GM23338 (cell line): ENCODE measurements around the gene PLCL1. TPM values are rescaled to one million over a fixed set of nuclear protein-coding genes. Genes with fewer than 3 reads are reported as not detected.

ENCODE experiments used
- ATAC-seq: fragments of 200-7000 bp; cut with Tn5 transposase; 3 replicates; pipeline ENCODE4 v1.9.1; 2020
- DNase-seq: peaks from one replicate; pipeline ENCODE4 v3.0.0-alpha.2; 2015; ENCODE audit warnings: low spot score
- H2AFZ ChIP-seq: fragments of 200-600 bp; sonication (generic); 2 replicates; pipeline ENCODE4 v1.8.0; 2016; ENCODE audit warnings: antibody characterized with exemption, mild to moderate bottlenecking, moderate library complexity
- H3F3A ChIP-seq: fragments of 200-600 bp; sonication (generic); replicated peaks from 2 replicates; pipeline ENCODE4 v1.8.0; 2017; ENCODE audit warnings: antibody characterized with exemption, mixed run types, low read depth
- H3K27ac ChIP-seq: fragments of 200-600 bp; sonication (generic); 2 replicates; pipeline ENCODE4 v1.6.1; 2016; ENCODE audit warnings: low read depth
- H3K27me3 ChIP-seq: fragments of 200-600 bp; sonication (generic); 2 replicates; pipeline ENCODE4 v1.8.0; 2016; ENCODE audit warnings: mild to moderate bottlenecking, mixed run types, moderate library complexity; ENCODE audit not compliant: insufficient read depth
- H3K36me3 ChIP-seq: fragments of 200-600 bp; sonication (generic); 2 replicates; pipeline ENCODE4 v1.8.0; 2016; ENCODE audit warnings: mild to moderate bottlenecking; ENCODE audit not compliant: insufficient read depth
- H3K4me1 ChIP-seq: fragments of 200-600 bp; sonication (generic); 2 replicates; pipeline ENCODE4 v1.8.0; 2016; ENCODE audit warnings: mild to moderate bottlenecking, moderate library complexity; ENCODE audit not compliant: insufficient read depth
- H3K4me2 ChIP-seq: fragments of 200-600 bp; sonication (generic); 2 replicates; pipeline ENCODE4 v1.7.1; 2017; ENCODE audit warnings: mixed run types
- H3K4me3 ChIP-seq: fragments of 200-600 bp; sonication (generic); 2 replicates; pipeline ENCODE4 v1.6.1; 2016; ENCODE audit warnings: mixed run types
- H3K79me2 ChIP-seq: fragments of 200-600 bp; sonication (generic); replicated peaks from 2 replicates; pipeline ENCODE4 v1.8.0; 2017; ENCODE audit warnings: mild to moderate bottlenecking; ENCODE audit not compliant: insufficient read depth
- H3K9me2 ChIP-seq: fragments of 200-600 bp; sonication (generic); 2 replicates; pipeline ENCODE4 v1.8.0; 2017; ENCODE audit not compliant: insufficient read depth
- H4K20me1 ChIP-seq: fragments of 200-600 bp; sonication (generic); replicated peaks from 2 replicates; pipeline ENCODE4 v1.8.0; 2017; ENCODE audit warnings: mild to moderate bottlenecking; ENCODE audit not compliant: insufficient read depth
- H3K27ac Mint-ChIP-seq: 2 replicates; pipeline ENCODE4 v1.8.0; 2020; ENCODE audit warnings: inconsistent platforms, mild to moderate bottlenecking, moderate library complexity, mixed read lengths
- H3K27me3 Mint-ChIP-seq: 3 replicates; pipeline ENCODE4 v1.8.0; 2022; ENCODE audit warnings: low read depth, mild to moderate bottlenecking, moderate library complexity, mixed read lengths, inconsistent platforms; ENCODE audit not compliant: insufficient read depth, poor library complexity
- H3K36me3 Mint-ChIP-seq: 3 replicates; pipeline ENCODE4 v1.8.0; 2021; ENCODE audit warnings: low read depth, mild to moderate bottlenecking, inconsistent platforms, moderate library complexity, mixed read lengths
- H3K4me1 Mint-ChIP-seq: 3 replicates; pipeline ENCODE4 v1.8.0; 2020; ENCODE audit warnings: mild to moderate bottlenecking, inconsistent platforms, mixed read lengths
- H3K4me3 Mint-ChIP-seq: 3 replicates; pipeline ENCODE4 v1.8.0; 2021; ENCODE audit warnings: moderate library complexity, mild to moderate bottlenecking, inconsistent platforms, mixed read lengths
- H3K9me3 Mint-ChIP-seq: 3 replicates; pipeline ENCODE4 v1.8.0; 2020; ENCODE audit warnings: moderate library complexity, mild to moderate bottlenecking, inconsistent platforms, mixed read lengths
- CREB1 ChIP-seq: fragments of 250-450 bp; sonication (Bioruptor Pico); IDR thresholded peaks from 2 replicates; pipeline ENCODE4 v1.5.0; 2020; ENCODE audit warnings: low read depth, mild to moderate bottlenecking, moderate library complexity
- REST ChIP-seq: IDR thresholded peaks from one replicate; pipeline ENCODE4 v1.6.1; 2018; ENCODE audit warnings: antibody characterized with exemption; ENCODE audit not compliant: unreplicated experiment
- ZNF331 ChIP-seq: fragments of 250-450 bp; sonication (Bioruptor Pico); IDR thresholded peaks from 2 replicates; pipeline ENCODE4 v1.5.0; 2020; ENCODE audit warnings: low read depth, mild to moderate bottlenecking, moderate library complexity
- ZNF462 ChIP-seq: fragments of 250-450 bp; sonication (Bioruptor Pico); IDR thresholded peaks from 2 replicates; pipeline ENCODE4 v1.5.0; 2020; ENCODE audit warnings: mild to moderate bottlenecking, moderate library complexity
- polyA plus RNA-seq: library from polyadenylated mRNA; unstranded; fragments of >200 nt; fragmentation: Nextera tagmentation; extraction: Ambion mirVana; gene quantifications from 2 replicates; pipeline ENCODE4 v1.2.1, GENCODE V29; 2016
- total RNA-seq: library from RNA; depleted of rRNA; stranded (reverse); fragments of >200 nt; shearing (Covaris generic); gene quantifications from 2 replicates; pipeline ENCODE4 v1.2.3, GENCODE V29; 2014

PLCL1 gene
- total and polyA plus RNA-seq, 2 experiments from 2014 or later, result not detected

GRCh38 chr2:197975931-197976519, 171.6 kb downstream of the PLCL1 start:
- Histone ChIP-seq H4K20me1 (no peaks in the 10 kb centered on the region), H2AFZ (no peak overlapping the region), H3K27ac (no peak overlapping the region), H3K4me2 (no peak overlapping the region), H3K27me3 (no peaks in the 10 kb centered on the region), H3K36me3 (no peaks in the 10 kb centered on the region), H3F3A (no peaks in the 10 kb centered on the region), H3K9me2 (no peaks in the 10 kb centered on the region), H3K4me1 (no peaks in the 10 kb centered on the region), H3K79me2 (no peaks in the 10 kb centered on the region), H3K4me3 (no peak overlapping the region)
- ATAC-seq, result no peak
- no peaks in the 10 kb centered on the region for H3K27me3 Mint-ChIP-seq
- no peak overlapping the region for H3K4me3 Mint-ChIP-seq
- H3K27ac Mint-ChIP-seq, result no peak overlapping the region
- H3K9me3 Mint-ChIP-seq, result no peaks in the 10 kb centered on the region; the same call in 2 of the 3 replicates
- no peaks in the 10 kb centered on the region for H3K36me3 Mint-ChIP-seq
- TF ChIP-seq REST, result no peak
- no peak for TF ChIP-seq ZNF331 (CRISPR knock-in tag)
- TF ChIP-seq CREB1, result no peak
- TF ChIP-seq ZNF462 (CRISPR knock-in tag), result no peak
- H3K4me1 Mint-ChIP-seq, result no peaks in the 10 kb centered on the region
- no peak for DNase-seq
